GM12801 (cell line): Measurements from ENCODE around the gene SBDS.
"Not testable (repeated sequence)": the region's sequence is repeated elsewhere in the genome, so short reads cannot be mapped to it uniquely, and the experiment has no call there.

Experiments used
- TF ChIP-seq, protein P1 (sequence below): IDR thresholded peaks from one replicate; pipeline ENCODE4 v1.5.1; 2011; ENCODE audit warnings: control low read depth; ENCODE audit not compliant: insufficient read length; ENCODE audit errors: extremely low read depth

Gene SBDS

DNA sequence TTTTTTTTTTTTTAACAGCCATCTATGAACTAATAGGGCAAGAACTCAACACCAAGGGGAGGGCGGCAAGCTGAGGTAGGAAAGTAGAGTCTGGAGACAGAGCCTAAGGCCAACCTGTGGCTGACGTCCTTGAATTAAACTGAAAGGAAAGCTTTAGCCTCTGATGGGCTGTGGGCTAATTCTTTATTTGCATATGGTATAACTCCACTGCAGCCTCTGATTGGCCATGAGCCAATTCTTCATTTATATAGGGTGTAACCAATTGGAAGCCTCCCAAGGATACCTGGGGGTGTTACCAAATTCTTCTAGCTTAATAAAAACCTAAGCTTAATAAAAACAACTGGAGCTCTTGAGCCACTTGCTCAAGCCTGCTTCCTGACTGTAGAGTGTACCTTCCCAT, 11.6 kb upstream of the SBDS start:
- TF ChIP-seq, protein P1, sequence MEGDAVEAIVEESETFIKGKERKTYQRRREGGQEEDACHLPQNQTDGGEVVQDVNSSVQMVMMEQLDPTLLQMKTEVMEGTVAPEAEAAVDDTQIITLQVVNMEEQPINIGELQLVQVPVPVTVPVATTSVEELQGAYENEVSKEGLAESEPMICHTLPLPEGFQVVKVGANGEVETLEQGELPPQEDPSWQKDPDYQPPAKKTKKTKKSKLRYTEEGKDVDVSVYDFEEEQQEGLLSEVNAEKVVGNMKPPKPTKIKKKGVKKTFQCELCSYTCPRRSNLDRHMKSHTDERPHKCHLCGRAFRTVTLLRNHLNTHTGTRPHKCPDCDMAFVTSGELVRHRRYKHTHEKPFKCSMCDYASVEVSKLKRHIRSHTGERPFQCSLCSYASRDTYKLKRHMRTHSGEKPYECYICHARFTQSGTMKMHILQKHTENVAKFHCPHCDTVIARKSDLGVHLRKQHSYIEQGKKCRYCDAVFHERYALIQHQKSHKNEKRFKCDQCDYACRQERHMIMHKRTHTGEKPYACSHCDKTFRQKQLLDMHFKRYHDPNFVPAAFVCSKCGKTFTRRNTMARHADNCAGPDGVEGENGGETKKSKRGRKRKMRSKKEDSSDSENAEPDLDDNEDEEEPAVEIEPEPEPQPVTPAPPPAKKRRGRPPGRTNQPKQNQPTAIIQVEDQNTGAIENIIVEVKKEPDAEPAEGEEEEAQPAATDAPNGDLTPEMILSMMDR, result no peak

DNA sequence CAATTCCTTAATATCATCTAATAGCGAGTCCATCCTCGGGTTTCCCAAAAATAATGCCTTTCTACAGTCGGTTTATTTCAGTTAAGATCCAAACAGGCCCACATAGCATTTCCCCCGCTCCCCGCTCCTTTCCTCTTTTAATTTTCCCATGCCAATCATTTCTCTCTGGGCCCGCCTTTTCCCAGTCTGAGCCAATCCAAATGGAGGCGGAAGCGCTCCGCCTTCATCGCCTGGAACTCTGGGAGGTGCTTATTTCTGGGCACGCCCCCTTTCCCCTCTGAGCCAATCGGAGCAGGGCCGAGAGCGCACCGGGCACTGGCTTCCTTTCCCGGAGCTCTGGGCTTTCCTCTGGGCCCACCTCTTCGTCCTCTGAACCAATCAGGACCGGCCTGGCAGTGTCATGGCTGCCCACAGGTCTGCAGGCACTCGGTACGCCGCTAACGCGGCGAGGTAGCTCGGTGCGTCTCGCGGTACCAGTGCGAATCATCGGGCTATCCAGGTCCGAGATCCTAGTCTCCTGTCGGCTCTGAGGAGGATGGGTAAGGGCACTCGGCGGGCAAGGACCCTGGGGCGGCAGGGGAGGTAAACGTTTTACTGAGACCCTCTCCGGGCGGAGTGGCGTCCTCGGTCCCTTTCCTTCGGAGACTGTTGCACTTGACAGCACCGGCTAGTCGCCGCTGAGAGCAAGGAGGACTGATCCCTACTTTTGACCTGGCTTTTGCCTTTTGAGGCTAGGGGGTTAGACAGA, 1.2 kb upstream of the SBDS start, which contains the start of gene TYW1:
Gene TYW1, plus strand, starts transcription at position 390 of the 748 bp plus-strand sequence. Its CDS starts 146 bp downstream, at position 536.
- TF ChIP-seq, protein P1, result not testable (repeated sequence)

- TF ChIP-seq, protein P1, result no peak
Measured at GRCh38 chr7:66974986-66975590, 20.3 kb downstream of the SBDS start.

DNA sequence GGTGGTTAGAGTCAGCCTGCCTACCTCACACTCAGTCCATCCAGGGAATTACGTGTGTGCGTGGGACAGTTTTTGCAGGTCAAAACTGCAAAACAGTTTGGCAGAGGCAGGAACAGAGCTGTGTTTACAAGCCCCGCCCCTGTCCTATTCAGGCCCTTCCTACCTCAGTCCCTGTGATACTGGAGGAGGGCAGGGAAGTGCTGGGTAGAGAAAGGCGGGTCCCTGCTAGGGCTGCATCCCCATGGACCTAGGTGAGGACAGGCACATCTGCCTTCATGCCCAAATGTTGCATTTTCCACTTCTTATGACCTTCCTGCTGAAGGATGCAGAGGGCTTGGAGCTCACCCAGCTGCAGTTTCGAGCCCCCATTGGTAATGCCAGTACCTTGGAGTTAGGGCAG, 25.1 kb downstream of the SBDS start:
- TF ChIP-seq, protein P1, result no peak

GRCh38 chr7:66967029-66967428, 28.4 kb downstream of the SBDS start:
- TF ChIP-seq, protein P1, result no peak

- TF ChIP-seq, protein P1, result no peak
Measured at GRCh38 chr7:66964411-66964810, 31.0 kb downstream of the SBDS start.

- TF ChIP-seq, protein P1, result no peak
Measured at GRCh38 chr7:66961096-66961495, 34.3 kb downstream of the SBDS start.
